GM12875 (cell line): Measurements from ENCODE around the gene PTPRG.

Experiments used
- H3K4me3 ChIP-seq: one replicate; pipeline ENCODE4 v1.5.1; 2011; ENCODE audit warnings: low read depth, low read length, control low read depth
- CTCF ChIP-seq: IDR thresholded peaks from 2 replicates; pipeline ENCODE4 v1.5.1; 2011; ENCODE audit warnings: low read depth, mild to moderate bottlenecking, control low read depth, inconsistent platforms, low read length, moderate library complexity, borderline replicate concordance; ENCODE audit not compliant: insufficient read depth

Gene PTPRG

GRCh38 chr3:62019906-62020305, 458.5 kb downstream of the PTPRG start:
- no peak overlapping the region for H3K4me3 ChIP-seq
- no peak for TF ChIP-seq CTCF

- no peak for TF ChIP-seq CTCF
- H3K4me3 ChIP-seq = no peak overlapping the region
These were observed 459.3 kb downstream of the PTPRG start for GRCh38 chr3:62020706-62021105.

GRCh38 chr3:62022312-62022711, 460.9 kb downstream of the PTPRG start:
- no peak for TF ChIP-seq CTCF
- no peak overlapping the region for H3K4me3 ChIP-seq

- H3K4me3 ChIP-seq = no peak overlapping the region
- TF ChIP-seq CTCF = no peak
These were observed 463.5 kb downstream of the PTPRG start for GRCh38 chr3:62024882-62025281.

GRCh38 chr3:62025913-62026312, 464.5 kb downstream of the PTPRG start:
- no peak for TF ChIP-seq CTCF
- no peak overlapping the region for H3K4me3 ChIP-seq

GRCh38 chr3:62027241-62027640, 465.9 kb downstream of the PTPRG start:
- H3K4me3 ChIP-seq = no peak overlapping the region
- no peak for TF ChIP-seq CTCF

GRCh38 chr3:62027796-62028195, 466.4 kb downstream of the PTPRG start:
- TF ChIP-seq CTCF = no peak
- no peak overlapping the region for H3K4me3 ChIP-seq
